Measurements from ENCODE around the gene C19orf38. TPM values are rescaled to one million over a fixed set of nuclear protein-coding genes. Genes with fewer than 3 reads are reported as not detected.
"Not testable (repeated sequence)": the region's sequence is repeated elsewhere in the genome, so short reads cannot be mapped to it uniquely, and the experiment has no call there.

Gene C19orf38
- total and polyA plus RNA-seq, 9 donors = 0.52 to 4.1 (median 1.0) TPM

- no peak overlapping the region for H3K4me3 ChIP-seq
- TF ChIP-seq POLR2A (IDR thresholded peaks at IDR 0.05) = no peak
- no peak for TF ChIP-seq EP300 (IDR thresholded peaks at IDR 0.05)
- TF ChIP-seq, protein P1, sequence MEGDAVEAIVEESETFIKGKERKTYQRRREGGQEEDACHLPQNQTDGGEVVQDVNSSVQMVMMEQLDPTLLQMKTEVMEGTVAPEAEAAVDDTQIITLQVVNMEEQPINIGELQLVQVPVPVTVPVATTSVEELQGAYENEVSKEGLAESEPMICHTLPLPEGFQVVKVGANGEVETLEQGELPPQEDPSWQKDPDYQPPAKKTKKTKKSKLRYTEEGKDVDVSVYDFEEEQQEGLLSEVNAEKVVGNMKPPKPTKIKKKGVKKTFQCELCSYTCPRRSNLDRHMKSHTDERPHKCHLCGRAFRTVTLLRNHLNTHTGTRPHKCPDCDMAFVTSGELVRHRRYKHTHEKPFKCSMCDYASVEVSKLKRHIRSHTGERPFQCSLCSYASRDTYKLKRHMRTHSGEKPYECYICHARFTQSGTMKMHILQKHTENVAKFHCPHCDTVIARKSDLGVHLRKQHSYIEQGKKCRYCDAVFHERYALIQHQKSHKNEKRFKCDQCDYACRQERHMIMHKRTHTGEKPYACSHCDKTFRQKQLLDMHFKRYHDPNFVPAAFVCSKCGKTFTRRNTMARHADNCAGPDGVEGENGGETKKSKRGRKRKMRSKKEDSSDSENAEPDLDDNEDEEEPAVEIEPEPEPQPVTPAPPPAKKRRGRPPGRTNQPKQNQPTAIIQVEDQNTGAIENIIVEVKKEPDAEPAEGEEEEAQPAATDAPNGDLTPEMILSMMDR (IDR thresholded peaks at IDR 0.05) = no peak
- DNase-seq = no peak
- H3K9me3 ChIP-seq = no peaks in the 10 kb centered on the region
- no peak overlapping the region for H3K27ac ChIP-seq
- no peaks in the 10 kb centered on the region for H3K36me3 ChIP-seq
- H3K27me3 ChIP-seq = no peaks in the 10 kb centered on the region
- intact Hi-C loops (cut with DNase I) = loop anchor here in 2 of 4 donors (5.0 to 10.0 kb wide), 2 partner anchors 51 to 53 kb away; partner anchors contain the start of genes TIMM29 (in 2 of the 2) and YIPF2 (in 2 of the 2)
- 86 to 95% (median 94%) methylated on average over 1 of the region's 1 CpG for WGBS, 3 donors
- no peaks in the 10 kb centered on the region for H3K4me1 ChIP-seq (ENCODE audit: insufficient read depth)
Observed at GRCh38 chr19:10874024-10874423, 25.8 kb downstream of the C19orf38 start.

DNA sequence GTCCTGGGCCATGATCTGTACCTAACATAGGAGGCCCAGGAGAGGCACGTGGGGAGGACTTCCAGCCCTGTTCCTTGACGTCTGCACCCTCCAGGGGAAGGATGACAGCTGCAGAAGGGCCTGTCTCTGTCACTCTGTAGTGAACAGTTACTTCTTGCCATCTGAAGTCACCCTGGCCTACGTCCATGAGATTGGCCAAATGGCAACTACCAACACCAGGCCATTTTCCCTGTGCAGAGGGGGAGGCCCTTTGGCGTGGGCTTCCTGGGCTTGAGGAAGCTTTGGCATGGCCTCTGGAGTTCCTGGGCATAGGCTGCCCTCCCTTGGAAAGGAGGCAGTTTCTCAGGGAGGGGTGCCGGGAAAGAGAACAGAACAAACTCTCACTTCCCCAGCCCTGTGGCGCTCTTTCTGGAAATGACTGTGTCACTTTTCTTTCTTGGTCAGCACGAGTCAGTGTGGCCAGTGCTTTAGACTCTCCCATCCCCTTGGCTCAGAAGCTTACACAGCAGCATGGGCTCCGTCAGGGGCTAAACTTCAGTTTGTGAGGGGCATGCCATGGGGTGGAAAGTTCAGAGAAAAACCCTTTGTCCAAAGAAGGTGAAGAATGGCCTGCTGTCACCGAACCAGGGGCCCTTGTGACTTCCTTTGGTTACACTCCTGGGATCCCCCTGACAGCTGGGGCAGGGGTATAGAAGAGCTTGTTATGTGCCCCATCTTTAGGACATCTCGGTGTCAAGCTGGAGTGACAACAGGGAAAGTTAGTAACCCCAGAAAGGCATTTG, 28.4 kb downstream of the C19orf38 start:
- DNase-seq = no peak
- Histone ChIP-seq H3K27me3 (no peaks in the 10 kb centered on the region), H3K36me3 (no peaks in the 10 kb centered on the region), H3K4me1 (ENCODE audit: insufficient read depth) (peaks cover 2% of the 10 kb centered on the region), H3K9me3 (no peaks in the 10 kb centered on the region), H3K4me3 (no peak overlapping the region), H3K27ac (peak overlapping the region in 1 of 2 donors; percentile 36)
- intact Hi-C loops (cut with DNase I) = loop anchor here in 1 of 4 donors (10.0 kb wide), 1 partner anchor 48 kb away; the partner anchor contains the start of genes TIMM29 and YIPF2
- 79 to 84% (median 81%) methylated on average over 10 of the region's 10 CpGs for WGBS, 3 donors
- TF ChIP-seq POLR2A (IDR thresholded peaks at IDR 0.05) = no peak
- no peak for TF ChIP-seq EP300 (IDR thresholded peaks at IDR 0.05)
- TF ChIP-seq, protein P1 (IDR thresholded peaks at IDR 0.05) = no peak

DNA sequence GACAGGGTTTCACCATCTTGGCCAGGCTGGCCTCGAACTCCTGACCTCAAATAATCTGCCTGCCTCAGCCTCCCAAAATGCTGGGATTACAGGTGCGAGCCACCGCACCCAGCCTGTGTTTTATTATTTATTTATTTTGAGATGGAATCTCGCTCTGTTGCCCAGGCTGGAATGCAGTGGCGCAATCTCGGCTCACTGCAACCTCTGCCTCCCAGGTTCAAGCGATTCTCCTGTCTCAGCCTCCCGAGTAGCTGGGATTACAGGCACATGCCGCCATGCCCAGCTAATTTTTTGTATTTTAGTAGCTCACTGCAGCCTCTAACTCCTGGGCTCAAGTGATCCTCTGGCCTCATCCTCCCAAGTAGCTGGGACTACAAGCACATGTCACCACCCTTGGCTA, 29.4 kb downstream of the C19orf38 start:
- H3K4me1 ChIP-seq (ENCODE audit: insufficient read depth); DNase-seq; H3K4me3 ChIP-seq; H3K36me3 ChIP-seq; H3K27me3 ChIP-seq; H3K27ac ChIP-seq; H3K9me3 ChIP-seq: not testable (repeated sequence)
- 92 to 98% (median 96%) methylated on average over 9 of the region's 9 CpGs for WGBS, 3 donors
- intact Hi-C loops (cut with DNase I) = loop anchor here in 1 of 4 donors (10.0 kb wide), 1 partner anchor 47 kb away; the partner anchor contains the start of genes TIMM29 and YIPF2

DNA sequence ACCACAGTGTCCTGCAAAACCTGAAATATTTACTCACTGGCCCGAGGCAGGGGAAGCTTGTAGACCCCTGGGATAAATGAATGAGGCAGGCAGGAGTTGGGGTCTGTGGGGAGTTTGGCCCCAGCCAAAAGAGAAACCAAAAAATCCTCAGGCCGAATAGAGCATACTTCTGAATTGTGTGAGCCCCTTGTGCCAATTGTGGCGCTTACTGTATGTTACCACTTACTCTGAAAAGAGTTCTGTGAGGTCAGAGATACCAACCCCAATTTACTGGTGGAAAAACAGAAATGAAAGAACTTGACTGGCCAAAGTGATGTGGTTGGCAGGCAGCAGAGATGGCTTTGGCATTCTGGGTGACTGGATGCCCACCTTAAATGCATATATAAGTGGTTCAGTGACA, 30.0 kb downstream of the C19orf38 start:
- H3K9me3 ChIP-seq = no peaks in the 10 kb centered on the region
- H3K27ac ChIP-seq = no peak overlapping the region
- peaks cover 7% of the 10 kb centered on the region for H3K4me1 ChIP-seq (ENCODE audit: insufficient read depth)
- no peak for TF ChIP-seq EP300 (IDR thresholded peaks at IDR 0.05)
- intact Hi-C loops (cut with DNase I) = loop anchor here in 1 of 4 donors (10.0 kb wide), 1 partner anchor 47 kb away; the partner anchor contains the start of genes TIMM29 and YIPF2
- no peak for DNase-seq
- no peaks in the 10 kb centered on the region for H3K36me3 ChIP-seq
- no peaks in the 10 kb centered on the region for H3K27me3 ChIP-seq
- WGBS, 3 donors = 70 to 84% (median 79%) methylated on average over 3 of the region's 3 CpGs
- no peak overlapping the region for H3K4me3 ChIP-seq

DNA sequence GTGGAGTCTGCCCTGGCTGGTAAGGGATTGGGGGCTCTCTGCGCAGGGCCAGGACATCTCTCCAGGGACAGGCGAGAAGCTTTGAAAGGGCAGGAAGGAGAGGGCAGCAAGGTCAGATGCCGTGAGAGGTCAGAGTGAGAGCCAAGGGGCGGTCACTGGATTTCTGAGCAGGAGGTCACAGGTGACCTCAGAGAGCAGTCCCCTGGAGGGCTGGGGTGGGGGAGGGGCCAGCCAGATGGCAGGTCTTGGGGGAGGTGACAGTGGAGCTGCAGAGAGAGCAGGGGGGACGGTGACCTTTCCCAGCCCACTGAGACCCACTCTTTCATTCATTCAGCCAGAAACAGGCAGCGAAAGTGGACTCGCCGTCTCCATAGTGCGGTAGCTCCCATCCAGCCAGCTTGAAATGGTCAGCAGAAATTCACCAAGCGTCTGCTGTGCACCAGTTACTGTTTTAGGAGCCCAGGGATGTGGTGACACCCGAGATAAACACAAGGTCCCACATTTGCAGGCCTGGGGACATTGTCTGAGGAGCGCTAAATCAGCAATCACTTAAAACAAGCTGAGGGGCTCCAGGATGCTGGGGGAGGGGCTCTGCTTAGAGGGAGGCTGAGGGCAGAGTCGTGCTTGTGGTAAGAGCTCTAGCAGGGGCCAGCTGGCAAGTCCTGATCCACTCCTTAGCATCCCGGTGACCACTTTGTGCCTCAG, 33.3 kb downstream of the C19orf38 start:
- Histone ChIP-seq H3K27ac (no peak overlapping the region), H3K36me3 (no peaks in the 10 kb centered on the region), H3K4me3 (no peak overlapping the region), H3K4me1 (ENCODE audit: insufficient read depth) (peaks cover 12% of the 10 kb centered on the region), H3K27me3 (no peaks in the 10 kb centered on the region), H3K9me3 (no peaks in the 10 kb centered on the region)
- no peak for TF ChIP-seq EP300 (IDR thresholded peaks at IDR 0.05)
- TF ChIP-seq, protein P1 (IDR thresholded peaks at IDR 0.05) = no peak
- no peak for TF ChIP-seq POLR2A (IDR thresholded peaks at IDR 0.05)
- WGBS, 3 donors = 77 to 82% (median 80%) methylated on average over 14 of the region's 14 CpGs
- no peak for DNase-seq
- intact Hi-C loops (cut with DNase I) = no loop called here
